Calu3 (cell line): ENCODE measurements around the gene LRRN4. TPM values are rescaled to one million over a fixed set of nuclear protein-coding genes. Genes with fewer than 3 reads are reported as not detected.

Experiments used
- BruUV-seq: library from RNA; stranded (reverse); fragments of 400-500 nt; replicated peaks from 2 replicates; lab custom pipeline; 2021; lab: Mats Ljungman, UMichigan
- CTCF ChIA-PET: fragments of 300-600 bp; sonication (Branson Sonifier 250); formaldehyde crosslinking; loops from one replicate; lab custom pipeline; 2022; ENCODE audit warnings: antibody characterized with exemption; lab: Charles Lee
- DNase-seq: peaks from one replicate; pipeline ENCODE4 v3.0.0; 2022
- H3K27ac Mint-ChIP-seq: one replicate; pipeline ENCODE4 v1.8.0; 2022; ENCODE audit warnings: mixed read lengths; ENCODE audit not compliant: unreplicated experiment
- H3K27me3 Mint-ChIP-seq: one replicate; pipeline ENCODE4 v1.8.0; 2022; ENCODE audit warnings: mixed read lengths; ENCODE audit not compliant: unreplicated experiment
- H3K36me3 Mint-ChIP-seq: one replicate; pipeline ENCODE4 v1.8.0; 2022; ENCODE audit warnings: mild to moderate bottlenecking, moderate library complexity, mixed read lengths; ENCODE audit not compliant: insufficient read depth, unreplicated experiment
- H3K4me1 Mint-ChIP-seq: one replicate; pipeline ENCODE4 v1.8.0; 2022; ENCODE audit warnings: mild to moderate bottlenecking, low read depth, mixed read lengths; ENCODE audit not compliant: unreplicated experiment
- H3K4me3 Mint-ChIP-seq: one replicate; pipeline ENCODE4 v1.8.0; 2022; ENCODE audit warnings: mild to moderate bottlenecking, low read depth, moderate library complexity, mixed read lengths; ENCODE audit not compliant: unreplicated experiment
- H3K9me3 Mint-ChIP-seq: one replicate; pipeline ENCODE4 v1.8.0; 2022; ENCODE audit warnings: low read depth, mixed read lengths; ENCODE audit not compliant: unreplicated experiment
- intact Hi-C: fragments of 100-400 bp; cut with micrococcal nuclease; formaldehyde crosslinking; loops from one replicate; pipeline ENCODE4 v1.10.0; 2022; ENCODE audit not compliant: unreplicated experiment
- total RNA-seq: library from RNA; stranded (reverse); gene quantifications from 2 replicates; pipeline ENCODE4 v1.2.3, GENCODE V29; 2022
- TF ChIP-seq, protein P1 (sequence below): fragments of 200-600 bp; IDR thresholded peaks from one replicate; pipeline ENCODE4 v1.8.0; 2022; ENCODE audit warnings: antibody characterized with exemption; ENCODE audit not compliant: unreplicated experiment

The LRRN4 gene
- total RNA-seq, 1 experiment from 2014 or later: 2.6 TPM

DNA sequence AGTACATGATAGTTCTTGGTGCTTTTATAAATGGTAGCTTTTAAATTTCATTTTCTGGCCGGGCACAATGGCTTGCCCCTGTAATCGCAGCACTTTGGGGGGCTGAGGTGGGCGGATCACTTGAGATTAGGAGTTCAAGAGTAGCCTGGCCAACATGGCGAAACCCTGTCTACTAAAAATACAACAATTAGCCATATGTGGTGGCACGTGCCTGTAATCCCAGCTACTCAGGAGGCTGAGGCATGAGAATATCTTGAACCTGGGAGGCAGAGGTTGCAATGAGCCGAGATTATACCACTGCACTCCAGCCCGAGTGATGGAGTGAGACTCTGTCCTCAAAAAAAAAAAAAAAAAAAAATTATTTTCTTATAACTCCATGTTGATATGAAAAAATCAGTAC lies 36.0 kb downstream of the LRRN4 start:
- Mint-ChIP-seq H3K27me3 (no peaks in the 10 kb centered on the region), H3K27ac (no peak overlapping the region), H3K4me1 (no peaks in the 10 kb centered on the region), H3K36me3 (peaks cover 13% of the 10 kb centered on the region), H3K4me3 (no peak overlapping the region), H3K9me3 (no peaks in the 10 kb centered on the region)
- intact Hi-C loops: no loop called here
- TF ChIP-seq, protein P1, sequence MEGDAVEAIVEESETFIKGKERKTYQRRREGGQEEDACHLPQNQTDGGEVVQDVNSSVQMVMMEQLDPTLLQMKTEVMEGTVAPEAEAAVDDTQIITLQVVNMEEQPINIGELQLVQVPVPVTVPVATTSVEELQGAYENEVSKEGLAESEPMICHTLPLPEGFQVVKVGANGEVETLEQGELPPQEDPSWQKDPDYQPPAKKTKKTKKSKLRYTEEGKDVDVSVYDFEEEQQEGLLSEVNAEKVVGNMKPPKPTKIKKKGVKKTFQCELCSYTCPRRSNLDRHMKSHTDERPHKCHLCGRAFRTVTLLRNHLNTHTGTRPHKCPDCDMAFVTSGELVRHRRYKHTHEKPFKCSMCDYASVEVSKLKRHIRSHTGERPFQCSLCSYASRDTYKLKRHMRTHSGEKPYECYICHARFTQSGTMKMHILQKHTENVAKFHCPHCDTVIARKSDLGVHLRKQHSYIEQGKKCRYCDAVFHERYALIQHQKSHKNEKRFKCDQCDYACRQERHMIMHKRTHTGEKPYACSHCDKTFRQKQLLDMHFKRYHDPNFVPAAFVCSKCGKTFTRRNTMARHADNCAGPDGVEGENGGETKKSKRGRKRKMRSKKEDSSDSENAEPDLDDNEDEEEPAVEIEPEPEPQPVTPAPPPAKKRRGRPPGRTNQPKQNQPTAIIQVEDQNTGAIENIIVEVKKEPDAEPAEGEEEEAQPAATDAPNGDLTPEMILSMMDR: no peak
- CTCF ChIA-PET: no interaction called here
- no peak for DNase-seq
- no TSS peak for BruUV-seq

DNA sequence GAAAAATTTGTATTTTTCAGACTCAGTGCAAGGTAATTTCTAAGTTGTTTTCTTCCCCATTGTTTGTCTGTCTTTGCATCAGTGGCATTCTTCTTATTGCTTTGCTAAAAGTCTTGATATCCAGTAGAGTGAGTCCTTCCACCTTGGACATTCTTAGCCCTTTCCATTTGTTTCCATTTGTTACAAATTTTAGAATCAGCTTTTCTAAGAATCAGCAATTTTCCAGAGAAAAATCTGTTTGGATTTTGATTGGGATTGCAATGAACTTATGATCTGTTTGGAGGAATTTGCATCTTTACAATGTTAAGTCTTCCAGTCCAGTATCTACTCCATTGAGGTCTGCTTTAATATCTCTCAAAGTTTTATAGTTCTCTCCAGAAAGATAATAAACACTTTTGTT lies 36.4 kb downstream of the LRRN4 start:
- Mint-ChIP-seq H3K4me3 (no peak overlapping the region), H3K9me3 (no peaks in the 10 kb centered on the region)
- no TSS peak for BruUV-seq

DNA sequence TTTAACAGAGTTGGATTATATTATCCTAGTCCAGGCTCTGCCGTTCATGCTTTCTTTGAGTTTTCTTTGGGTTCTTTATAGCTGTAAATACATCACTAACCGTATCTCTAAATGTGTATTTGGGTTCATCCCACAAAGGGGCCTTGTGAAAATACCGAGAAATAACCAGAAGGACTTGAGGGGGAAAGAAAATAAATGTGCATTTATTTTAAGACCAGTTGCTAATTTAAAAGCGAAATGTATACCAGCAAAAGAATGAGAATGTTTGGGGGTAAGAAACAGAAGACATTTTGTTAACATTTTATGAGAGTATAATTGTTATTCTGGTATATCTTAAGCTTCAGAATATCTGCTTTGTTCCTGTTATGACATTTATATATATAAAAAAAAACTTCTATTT lies 38.9 kb downstream of the LRRN4 start:
- TF ChIP-seq, protein P1: no peak
- peaks cover 16% of the 10 kb centered on the region for H3K36me3 Mint-ChIP-seq
- H3K4me3 Mint-ChIP-seq: no peak overlapping the region
- DNase-seq: no peak
- no peak overlapping the region for H3K27ac Mint-ChIP-seq
- peaks cover 8% of the 10 kb centered on the region for H3K4me1 Mint-ChIP-seq
- BruUV-seq: no TSS peak
- H3K9me3 Mint-ChIP-seq: no peaks in the 10 kb centered on the region
- intact Hi-C loops: no loop called here
- no peaks in the 10 kb centered on the region for H3K27me3 Mint-ChIP-seq
- CTCF ChIA-PET: interaction anchor here (0.6 kb wide), 1 partner anchor 198 kb away, joined by 3 read pairs; no protein-coding TSS in a partner anchor

More for the DNA sequence above, 36.4 kb downstream of the LRRN4 start:
- peaks cover 3% of the 10 kb centered on the region for H3K4me1 Mint-ChIP-seq
- CTCF ChIA-PET: interaction anchor here (0.5 kb wide), 1 partner anchor 538 kb away, joined by 3 read pairs; no protein-coding TSS in a partner anchor
- no peak overlapping the region for H3K27ac Mint-ChIP-seq
- intact Hi-C loops: no loop called here
- TF ChIP-seq, protein P1: no peak
- no peak for DNase-seq
- peaks cover 13% of the 10 kb centered on the region for H3K36me3 Mint-ChIP-seq
- no peaks in the 10 kb centered on the region for H3K27me3 Mint-ChIP-seq

DNA sequence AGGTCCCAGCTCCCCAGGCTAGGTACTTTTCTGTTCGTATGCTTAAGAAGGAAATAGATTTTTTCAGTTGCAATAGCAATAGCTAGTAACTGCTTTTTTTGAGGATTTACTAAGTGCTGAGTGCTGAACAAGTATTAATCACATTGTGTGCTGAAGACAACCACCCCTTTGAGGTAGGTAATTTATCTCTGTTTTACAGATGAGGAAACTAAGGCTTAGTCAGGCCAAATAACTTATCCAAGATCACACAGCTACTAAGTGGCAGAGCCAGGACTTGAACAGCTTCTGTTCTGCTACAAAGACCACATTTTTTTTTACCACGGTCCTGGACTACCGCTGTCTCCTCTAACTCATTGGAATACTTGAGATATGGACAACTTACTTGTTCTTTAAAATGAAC lies 39.8 kb downstream of the LRRN4 start:
- H3K4me1 Mint-ChIP-seq: peaks cover 8% of the 10 kb centered on the region
- no peak overlapping the region for H3K27ac Mint-ChIP-seq
- no peaks in the 10 kb centered on the region for H3K27me3 Mint-ChIP-seq
- H3K36me3 Mint-ChIP-seq: peaks cover 13% of the 10 kb centered on the region
- intact Hi-C loops: no loop called here
- BruUV-seq: no TSS peak
- no peak for DNase-seq
- TF ChIP-seq, protein P1: no peak
- CTCF ChIA-PET: no interaction called here
- no peaks in the 10 kb centered on the region for H3K9me3 Mint-ChIP-seq
- no peak overlapping the region for H3K4me3 Mint-ChIP-seq
